ENCODE results near the gene BLM.

BLM gene

DNA sequence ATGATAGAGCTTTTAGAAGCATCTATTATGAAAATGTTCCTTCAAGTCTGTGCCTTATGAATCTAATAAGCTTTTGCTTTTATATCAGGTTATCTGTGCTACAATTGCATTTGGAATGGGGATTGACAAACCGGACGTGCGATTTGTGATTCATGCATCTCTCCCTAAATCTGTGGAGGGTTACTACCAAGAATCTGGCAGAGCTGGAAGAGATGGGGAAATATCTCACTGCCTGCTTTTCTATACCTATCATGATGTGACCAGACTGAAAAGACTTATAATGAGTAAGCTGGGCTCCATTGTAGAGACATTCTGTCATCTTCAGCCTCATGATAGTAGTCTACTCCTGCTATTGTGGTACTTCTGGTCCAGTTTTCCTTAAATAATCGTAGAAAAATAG is 73.4 kb downstream of the BLM start:
- DNase-seq (ENCODE audit: low read depth): no peak

DNA sequence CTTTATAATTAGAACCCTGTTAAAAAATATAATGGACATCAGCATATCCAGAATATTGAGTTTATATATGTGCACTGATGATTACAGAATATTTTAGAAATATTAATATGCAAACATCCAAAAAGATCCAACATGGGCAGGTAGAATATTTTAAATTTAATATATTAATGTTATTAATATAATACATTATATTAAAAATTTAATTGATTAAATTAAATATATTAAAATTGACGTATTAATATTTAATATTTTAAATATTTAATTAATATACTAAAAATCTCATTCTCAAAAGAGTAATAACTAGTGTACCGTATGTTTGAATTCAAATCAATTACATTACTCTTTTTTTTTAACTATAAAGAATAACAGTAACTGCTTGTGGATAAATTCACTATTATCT is 77.4 kb downstream of the BLM start:
- DNase-seq (ENCODE audit: low read depth): no peak

DNA sequence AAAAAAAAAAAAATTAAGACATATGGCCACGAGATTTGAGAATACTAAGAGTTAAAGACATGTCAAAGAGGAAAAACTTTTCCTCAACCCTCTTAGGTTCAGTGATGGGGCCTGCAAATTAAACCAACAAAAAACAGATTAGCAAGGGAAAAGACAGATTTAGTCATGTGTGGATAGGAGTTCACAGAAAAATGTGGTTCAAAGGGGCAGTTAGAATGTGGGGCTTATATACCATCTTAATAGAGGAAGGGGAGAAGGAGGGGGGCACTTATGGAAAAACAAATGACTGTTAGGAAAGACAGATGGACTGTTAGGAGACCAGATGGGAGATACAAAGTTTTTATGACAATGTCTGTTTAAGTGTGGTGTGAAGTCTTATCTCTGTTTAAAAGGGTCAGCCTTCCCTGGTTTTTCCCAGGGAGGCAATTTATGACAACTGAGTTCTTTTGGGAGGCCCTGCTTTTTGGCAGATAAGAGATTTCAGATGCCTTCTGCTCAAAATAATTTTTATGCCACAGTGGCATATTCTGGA is 82.6 kb downstream of the BLM start:
- no peak for DNase-seq (ENCODE audit: low read depth)

DNA sequence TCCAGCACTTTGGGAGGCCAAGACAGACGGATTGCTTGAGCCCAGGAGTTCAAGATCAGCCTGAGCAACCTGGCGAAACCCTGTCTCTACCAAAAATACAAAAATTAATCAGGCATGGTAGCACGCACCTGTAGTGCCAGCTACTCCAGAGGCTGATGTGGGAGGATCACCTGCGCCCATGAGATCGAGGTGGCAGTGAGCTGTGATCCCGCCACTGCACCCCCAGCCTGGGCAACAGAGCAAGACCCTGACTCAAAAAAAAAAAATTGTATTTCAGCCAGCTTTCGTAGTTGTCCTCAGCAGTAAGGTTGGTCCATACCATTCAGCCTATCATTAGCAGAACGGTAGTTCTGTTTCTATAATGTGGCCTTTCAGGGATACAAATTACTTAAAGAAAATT is 84.7 kb downstream of the BLM start:
- DNase-seq (ENCODE audit: low read depth): no peak

DNA sequence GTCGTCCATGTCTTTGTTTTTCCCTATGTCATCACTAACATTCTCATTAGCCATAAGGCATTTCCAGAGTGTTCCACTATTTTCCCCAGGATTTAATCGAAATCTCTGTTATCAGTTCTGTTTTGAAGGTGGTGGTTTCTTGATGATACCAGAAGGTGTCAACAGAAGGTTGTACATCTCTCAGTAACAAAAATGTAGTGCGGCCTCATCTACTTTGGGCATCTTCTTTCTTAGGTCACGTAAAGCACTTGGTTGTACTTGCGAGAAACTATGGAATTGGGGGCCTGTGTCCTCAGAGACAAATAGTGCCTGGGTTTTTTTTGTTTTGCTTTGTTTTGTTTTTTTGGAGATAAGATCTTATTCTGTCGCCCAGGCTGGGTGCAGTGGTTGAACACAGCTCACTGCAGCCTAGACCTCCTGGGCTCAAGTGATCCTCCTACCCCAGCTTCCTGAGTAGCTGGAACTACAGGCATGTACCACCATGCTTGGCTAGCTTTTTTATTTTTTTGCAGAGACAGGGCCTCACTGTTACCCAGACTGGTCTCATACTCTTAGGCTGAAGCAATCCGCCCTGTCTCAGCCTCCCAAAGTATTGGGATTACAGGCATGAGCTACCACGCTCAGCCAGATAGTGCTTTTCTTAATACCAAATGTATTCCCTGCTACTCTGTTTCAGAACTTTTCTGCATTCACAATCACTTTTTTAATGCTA is 90.1 kb downstream of the BLM start:
- no peak for DNase-seq (ENCODE audit: low read depth)

DNA sequence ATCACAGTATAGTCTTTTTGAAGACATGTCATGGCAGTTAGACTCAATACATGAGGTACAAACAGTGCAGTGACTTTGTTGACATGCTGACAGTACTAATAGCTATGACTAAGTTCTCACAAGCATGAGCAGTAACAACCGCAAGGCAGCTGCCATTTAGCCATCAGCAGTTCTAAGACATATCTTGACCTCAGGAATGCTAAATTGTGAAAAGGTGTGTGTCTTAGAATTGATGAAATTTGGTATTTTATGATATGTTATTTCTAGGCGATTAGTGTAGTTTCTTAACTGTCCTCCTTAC is 90.6 kb downstream of the BLM start:
- no peak for DNase-seq (ENCODE audit: low read depth)

DNA sequence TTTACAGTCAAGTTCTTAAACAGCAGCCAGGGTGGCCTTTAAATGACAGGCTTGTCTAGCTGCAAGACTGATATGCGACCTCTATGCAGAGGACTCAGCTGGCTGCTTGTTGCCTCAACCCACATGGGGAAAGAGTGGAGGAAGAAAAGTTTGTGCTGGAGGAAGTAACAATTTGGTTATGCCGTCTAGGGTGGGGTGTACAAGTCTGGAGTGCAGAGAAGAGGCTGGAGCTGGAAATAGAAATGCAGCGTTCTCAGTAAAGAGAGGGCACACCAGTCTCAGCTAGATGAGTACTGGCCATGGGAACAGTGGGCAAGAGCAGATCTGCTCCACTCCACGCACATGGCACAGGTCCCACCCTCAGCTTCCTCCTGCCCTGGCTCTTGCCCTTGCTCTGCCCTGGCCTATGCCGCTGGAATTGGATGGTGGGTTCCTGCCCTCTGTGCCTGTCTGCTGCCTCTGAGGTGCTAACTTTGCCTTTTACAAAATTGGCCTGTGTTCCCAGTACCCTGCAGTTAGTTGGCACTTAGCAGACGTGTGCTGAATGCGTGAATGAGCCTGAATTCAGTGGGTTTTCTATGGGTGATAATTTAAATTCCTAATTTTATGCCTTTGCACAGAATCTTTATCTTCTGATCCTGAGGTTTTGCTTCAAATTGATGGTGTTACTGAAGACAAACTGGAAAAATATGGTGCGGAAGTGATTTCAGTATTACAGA is 91.5 kb downstream of the BLM start:
- no peak for DNase-seq (ENCODE audit: low read depth)

DNA sequence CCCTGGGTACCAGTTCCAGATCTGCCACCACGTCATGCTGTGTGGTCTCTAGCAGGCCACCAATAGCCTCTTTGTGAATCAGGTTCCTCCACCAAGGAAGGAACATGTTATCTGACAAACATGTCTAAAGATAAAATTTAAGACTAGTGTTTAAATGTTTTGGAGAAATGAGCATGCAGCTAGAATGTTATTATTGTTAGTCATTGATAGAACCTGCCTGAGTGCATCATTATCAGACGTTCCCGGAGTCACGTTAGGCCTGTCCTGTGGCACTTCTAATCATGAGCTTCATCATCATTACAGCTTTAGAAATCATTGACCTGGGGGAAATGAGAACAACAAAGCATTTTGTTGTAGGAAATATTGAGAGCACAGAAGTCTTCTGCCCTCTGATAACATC is 92.4 kb downstream of the BLM start:
- DNase-seq (ENCODE audit: low read depth): no peak

DNA sequence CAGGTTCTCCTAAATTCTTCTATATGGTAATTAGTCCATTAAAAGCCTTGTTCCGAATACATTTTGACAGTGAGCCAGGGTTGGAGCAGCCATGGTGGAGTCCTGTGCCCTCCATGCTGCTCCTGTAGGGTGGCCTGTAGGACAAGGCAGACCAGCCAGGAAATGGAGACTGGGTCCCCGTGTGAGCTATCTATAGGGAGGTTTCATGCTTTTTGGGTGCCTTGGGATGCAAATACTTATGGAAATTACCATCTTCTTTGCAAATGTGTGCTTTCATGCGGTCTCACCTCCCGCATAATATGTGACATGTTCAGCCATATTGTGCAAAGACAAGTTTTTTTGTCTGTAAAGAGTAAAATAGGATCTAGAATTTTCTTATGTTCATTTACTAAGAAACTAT is 93.2 kb downstream of the BLM start:
- no peak for DNase-seq (ENCODE audit: low read depth)

DNA sequence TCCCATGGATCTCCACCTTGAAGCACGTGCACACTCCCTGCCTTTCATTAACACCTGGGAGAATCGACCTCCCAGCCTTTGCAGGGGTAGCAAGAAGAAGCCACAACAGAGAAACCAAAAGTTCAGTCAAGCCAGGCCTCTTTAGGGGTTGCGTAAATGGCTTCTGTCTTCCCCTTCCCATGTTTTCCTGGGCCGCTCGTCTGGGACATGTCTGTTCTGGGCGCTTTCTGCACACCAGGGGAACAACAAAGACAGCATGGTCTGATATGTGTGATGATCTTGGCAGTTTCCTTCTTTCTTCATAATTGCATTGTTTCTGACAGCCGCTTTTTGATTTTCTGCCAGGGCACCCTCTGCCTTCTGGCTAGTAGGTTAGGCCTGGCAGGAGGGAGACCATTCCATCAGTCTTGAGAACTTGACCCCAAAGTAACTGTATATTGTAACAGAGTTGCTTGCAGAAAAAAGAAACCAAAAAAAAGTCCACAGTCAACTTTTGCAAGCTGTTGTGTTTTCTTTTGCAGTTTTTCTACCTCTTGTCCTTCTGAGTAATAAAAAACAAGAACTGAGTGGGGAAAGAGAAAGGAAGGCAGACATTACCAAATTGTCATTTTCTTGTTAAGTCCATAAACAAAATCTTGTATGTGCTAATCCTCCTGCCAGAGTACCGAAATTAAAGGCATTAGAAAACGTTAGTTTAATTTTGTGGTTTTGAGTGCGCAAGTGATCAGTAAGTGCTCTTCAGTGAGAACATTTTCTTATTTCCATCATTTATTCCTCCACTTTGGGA is 95.2 kb downstream of the BLM start:
- DNase-seq (ENCODE audit: low read depth): no peak

DNA sequence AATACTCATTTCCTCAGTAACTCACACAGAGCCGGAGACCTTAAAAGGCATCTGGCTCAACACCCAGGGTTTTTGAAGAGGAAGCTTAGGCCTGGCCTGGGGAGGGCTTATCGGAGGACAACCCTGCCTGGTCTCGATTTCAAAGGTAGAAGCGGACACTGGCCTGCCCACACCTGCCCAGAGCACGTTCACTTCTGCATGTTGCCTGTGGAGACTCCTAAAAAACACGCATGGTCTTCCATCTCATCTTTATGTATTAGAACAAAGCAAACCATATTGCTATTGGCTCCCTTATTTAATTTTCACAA is 95.8 kb downstream of the BLM start:
- DNase-seq (ENCODE audit: low read depth): no peak

DNA sequence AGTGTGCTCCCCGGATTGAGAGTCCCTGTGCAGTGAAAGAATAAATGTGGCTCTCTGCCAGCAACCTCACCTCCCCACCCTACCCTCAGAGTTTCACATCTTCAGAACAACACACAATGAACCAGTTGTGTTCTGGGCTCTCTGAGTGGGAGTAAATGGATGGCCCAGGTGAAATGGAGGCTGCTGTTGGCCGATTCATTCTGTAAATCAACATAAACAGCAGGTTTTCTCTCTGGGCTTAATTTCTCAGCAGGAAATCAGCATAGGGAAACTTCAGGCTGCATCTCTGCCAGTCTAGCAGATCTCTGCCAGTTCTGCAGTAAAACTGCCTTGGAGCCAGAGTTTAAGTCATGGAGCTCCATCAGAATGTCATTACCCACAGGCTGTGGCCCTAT is 96.6 kb downstream of the BLM start:
- DNase-seq (ENCODE audit: low read depth): no peak

DNA sequence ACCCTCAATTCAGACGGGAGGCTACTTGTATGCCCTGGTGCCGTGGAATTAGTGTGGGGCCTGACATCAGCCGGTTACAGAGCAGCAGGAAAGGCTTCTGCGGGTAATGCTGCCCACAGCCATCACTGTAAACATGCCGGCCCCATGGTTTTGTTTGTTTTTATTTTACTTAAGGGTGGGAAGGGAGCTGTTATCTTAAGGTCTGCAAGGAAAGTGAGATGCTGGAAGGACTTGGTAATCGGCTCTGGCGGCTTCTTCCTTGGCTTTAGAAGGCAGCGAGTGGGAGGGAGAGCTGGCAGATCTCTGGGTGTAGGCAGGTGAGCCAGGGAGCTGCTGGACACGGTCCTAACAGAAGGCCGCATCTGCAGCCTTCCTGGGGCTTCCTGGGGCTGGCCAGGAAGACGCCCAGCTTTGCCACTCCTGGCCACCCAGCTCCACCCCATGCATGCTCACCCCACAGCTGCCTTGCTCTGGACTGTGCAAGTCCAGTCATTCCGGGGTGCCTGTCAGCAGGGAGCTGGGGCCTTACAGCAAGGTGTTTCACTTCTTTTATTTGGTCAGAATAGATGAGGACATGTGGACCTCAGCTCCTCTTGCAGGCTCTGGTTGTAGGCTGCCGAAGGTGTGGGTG is 97.2 kb downstream of the BLM start:
- no peak for DNase-seq (ENCODE audit: low read depth)

DNA sequence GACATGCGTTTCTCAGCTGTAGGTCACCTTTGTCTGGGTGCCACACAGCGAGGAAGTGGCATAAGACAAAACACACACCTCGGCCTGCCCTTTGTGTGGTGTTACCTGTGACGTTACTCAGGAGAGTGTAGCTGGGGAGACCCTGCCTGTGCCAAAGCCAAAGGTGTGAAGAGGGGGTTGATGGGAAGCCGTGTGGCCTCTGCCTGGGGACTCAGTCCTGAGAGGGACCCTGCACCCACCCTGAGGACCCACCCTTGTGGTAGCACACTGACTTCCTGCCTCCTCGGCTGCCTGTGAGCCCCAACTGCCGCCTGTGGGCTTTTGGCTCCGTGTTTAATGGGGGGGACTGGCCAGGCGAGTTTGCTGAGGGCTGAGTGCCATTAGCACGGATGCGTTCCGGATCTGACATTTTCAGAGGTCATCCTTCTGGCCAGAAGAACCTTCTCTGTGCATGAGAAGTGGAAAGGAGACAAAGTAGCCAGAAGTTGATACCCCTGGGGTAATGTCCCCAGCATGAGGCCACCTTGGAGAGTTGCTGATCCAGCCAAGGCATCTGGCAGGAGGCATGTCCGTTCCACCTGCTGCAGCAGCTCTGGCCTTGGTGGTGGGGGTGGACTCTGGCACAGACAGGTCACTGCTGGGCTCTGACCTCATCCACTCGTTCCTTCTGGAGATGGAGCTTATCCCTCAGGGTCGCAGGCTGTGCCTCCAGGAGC is 99.4 kb downstream of the BLM start:
- no peak for DNase-seq (ENCODE audit: low read depth)

DNA sequence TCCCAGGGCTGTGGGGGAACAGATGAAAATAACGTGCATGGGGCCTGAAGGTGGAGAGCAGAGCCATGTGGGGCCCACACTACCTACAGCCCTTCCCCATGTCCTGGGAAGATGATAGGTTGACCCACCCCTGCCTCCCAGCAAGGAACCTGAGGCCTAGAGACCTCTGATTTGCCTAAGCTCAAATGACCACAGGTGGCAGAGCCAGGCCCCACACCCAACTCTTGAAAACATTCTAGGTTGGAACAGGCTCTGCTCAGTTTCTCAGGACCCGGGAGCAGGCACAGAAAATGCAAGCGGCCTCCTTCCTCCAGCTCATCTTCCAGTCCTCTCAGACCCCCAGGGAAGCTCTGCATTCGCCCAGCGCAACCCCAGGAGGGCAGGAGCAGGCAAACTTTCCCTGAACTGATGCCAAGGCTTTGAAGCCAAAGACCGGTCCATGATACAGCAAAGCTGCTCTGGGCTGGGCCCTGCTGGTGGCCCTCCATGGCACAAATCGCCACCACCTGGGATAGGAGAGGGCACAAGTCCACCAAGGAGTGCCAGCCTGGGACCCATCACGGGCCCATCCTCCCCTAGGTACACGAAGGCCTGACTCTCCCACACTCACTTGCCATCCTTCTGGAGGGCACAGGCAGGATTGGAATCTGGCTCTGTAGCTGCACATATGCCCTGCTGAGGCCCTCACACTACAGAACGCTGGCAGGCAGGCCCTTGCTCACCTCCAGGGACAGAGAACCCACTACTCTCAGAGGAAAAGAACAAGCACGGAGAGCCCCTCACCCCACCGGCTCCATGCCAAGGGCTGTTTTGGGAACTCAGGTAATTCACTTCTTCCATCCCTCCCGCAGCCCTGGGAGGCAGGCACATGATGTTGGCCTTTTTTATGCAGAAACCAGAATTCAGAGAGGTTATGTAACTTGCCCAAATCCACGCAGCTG is 100.2 kb downstream of the BLM start:
- DNase-seq (ENCODE audit: low read depth): no peak

DNA sequence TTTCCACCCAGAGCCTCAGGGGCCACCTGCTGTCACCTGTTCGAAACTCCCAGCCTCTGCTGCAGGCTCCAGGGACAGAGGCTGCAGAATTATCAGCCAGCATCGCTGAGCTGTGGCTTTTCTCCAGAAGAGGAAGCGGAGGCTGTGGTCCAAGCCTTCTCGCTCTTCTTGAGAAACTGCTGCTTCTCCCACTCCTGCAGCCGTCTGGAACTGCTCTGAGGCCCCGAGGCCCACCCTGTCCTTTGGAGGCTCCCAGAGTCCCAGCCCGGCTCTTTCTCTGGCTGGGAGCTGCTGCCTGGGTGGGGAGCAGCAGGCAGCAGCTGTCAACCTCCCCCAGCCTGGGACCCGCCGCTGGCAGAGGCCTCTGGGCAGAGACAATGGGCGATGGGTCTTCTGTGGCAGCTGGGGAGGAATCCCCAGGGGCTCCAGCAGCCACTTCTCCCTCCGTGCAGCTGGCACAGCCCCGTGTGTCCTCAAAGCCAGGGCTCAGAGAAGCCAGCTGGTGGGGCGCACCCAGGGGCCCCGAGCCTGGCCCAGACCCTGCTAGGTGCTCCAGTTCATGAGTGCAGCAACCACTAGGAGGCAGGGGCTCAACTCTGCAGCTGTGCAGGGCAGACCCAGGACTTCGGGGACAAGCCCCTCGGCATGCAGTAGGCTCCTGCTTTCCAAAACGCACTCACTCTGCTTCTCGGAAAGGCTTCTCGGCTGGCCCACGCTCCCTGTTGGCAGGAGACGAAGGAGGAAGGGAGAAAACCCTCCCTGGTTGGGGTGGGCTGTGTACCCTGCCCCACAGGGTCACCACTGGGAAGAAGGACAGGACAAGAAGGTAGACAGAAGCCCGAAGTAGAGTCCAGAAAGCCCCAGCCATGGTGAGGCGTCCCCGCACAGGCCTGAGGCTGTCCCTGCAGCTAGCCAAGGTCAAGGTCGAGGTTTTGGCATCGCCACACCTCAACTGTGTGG is 101.4 kb downstream of the BLM start:
- no peak for DNase-seq (ENCODE audit: low read depth)

DNA sequence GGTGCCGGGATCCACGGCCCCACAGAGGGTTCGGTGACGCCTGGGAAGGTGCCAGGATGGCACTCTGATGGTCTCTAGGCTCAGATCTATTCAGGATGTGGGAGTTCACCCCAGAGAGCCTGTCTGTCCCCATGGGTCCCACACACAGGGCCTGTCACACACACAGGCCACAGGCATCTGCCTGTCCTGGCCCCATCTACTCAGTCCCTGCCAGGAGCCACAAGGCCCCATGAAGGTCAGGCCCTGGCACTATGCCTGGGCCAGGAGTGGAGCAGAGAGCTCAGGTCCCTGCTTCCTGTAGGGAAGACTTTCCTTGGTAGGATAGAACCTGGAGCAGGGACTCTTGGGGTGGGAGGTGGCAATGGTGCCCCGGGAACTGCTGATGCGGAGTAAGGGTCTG is 102.2 kb downstream of the BLM start:
- no peak for DNase-seq (ENCODE audit: low read depth)

DNA sequence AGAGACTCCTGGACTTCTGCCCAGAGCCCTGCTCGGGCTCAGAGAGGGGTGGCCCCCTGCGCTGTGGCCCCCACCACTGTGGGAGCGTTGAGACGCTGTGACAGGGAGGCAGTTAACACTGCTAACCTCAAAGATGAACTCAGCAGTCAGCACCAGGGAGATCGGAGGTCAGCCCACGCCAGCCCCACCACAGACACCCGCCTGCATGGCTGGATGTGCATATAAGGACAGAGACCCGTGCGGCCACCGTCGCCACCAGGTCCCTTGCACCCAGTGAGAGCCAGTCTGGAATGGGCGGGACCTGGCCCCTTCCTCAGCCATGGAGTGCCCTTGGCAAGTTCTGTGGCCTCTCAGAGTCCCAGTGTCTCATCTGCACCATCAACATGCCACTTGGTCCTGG is 102.7 kb downstream of the BLM start:
- no peak for DNase-seq (ENCODE audit: low read depth)

DNA sequence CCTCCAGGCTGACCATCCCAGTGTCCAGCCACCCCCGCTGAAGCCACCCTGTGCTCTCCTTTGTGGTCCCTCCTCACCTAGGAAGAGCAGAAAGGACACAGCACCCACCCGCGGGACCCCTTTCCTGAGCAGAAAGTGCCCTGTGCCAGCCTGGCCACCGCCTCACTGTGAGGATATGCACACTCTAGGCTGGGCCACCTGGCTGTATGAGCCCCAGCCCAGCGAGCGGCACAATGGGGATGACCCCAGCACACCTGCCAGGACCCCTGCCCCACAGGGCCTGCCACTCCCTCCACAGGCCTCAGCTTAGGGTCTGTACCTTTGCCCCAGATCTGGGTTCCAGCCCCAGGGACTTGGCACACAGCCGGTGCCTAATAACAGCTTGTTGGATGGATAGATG is 103.3 kb downstream of the BLM start:
- DNase-seq (ENCODE audit: low read depth): no peak

All from HS-5 (cell line).